Measurements from ENCODE around the gene FEN1. TPM values are rescaled to one million over a fixed set of nuclear protein-coding genes. Genes with fewer than 3 reads are reported as not detected.

Gene FEN1
- total RNA-seq, 3 donors from 2014 or later: 7.5 to 21.8 (median 8.1) TPM

GRCh38 chr11:61832754-61833153 is 40.0 kb downstream of the FEN1 start:
- no peak for TF ChIP-seq CTCF (IDR thresholded peaks at IDR 0.05)
- Histone ChIP-seq H3K9me3 (no peaks in the 10 kb centered on the region), H3K36me3 (ENCODE audit: low read depth) (no peaks in the 10 kb centered on the region), H3K4me3 (no peak overlapping the region), H3K4me1 (ENCODE audit: low read depth) (peaks cover 4% of the 10 kb centered on the region)
- intact Hi-C loops (cut with DNase I, micrococcal nuclease): no loop called here
- ATAC-seq: no peak
- DNase-seq: no peak

GRCh38 chr11:61833471-61833870 is 40.8 kb downstream of the FEN1 start:
- DNase-seq (no peak), ATAC-seq (no peak)
- intact Hi-C loops (cut with DNase I, micrococcal nuclease): no loop called here
- no peaks in the 10 kb centered on the region for H3K4me1 ChIP-seq (ENCODE audit: low read depth)
- H3K9me3 ChIP-seq: no peaks in the 10 kb centered on the region
- no peaks in the 10 kb centered on the region for H3K36me3 ChIP-seq (ENCODE audit: low read depth)
- no peak for TF ChIP-seq CTCF (IDR thresholded peaks at IDR 0.05)
- no peak overlapping the region for H3K4me3 ChIP-seq

GRCh38 chr11:61833926-61834277 is 41.2 kb downstream of the FEN1 start:
- intact Hi-C loops (cut with DNase I, micrococcal nuclease): no loop called here
- ATAC-seq (no peak), DNase-seq (no peak)
- no peak overlapping the region for H3K4me3 ChIP-seq
- no peak for TF ChIP-seq CTCF (IDR thresholded peaks at IDR 0.05)
- no peaks in the 10 kb centered on the region for H3K4me1 ChIP-seq (ENCODE audit: low read depth)
- no peaks in the 10 kb centered on the region for H3K36me3 ChIP-seq (ENCODE audit: low read depth)
- no peaks in the 10 kb centered on the region for H3K9me3 ChIP-seq

GRCh38 chr11:61834278-61835048 is 41.8 kb downstream of the FEN1 start:
- intact Hi-C loops (cut with DNase I, micrococcal nuclease): no loop called here
- no peaks in the 10 kb centered on the region for H3K9me3 ChIP-seq
- no peaks in the 10 kb centered on the region for H3K4me1 ChIP-seq (ENCODE audit: low read depth)
- no peaks in the 10 kb centered on the region for H3K36me3 ChIP-seq (ENCODE audit: low read depth)
- DNase-seq: no peak
- no peak overlapping the region for H3K4me3 ChIP-seq
- ATAC-seq: peak; percentile 60
- TF ChIP-seq CTCF (IDR thresholded peaks at IDR 0.05): no peak

- TF ChIP-seq CTCF (IDR thresholded peaks at IDR 0.05): no peak
- intact Hi-C loops (cut with DNase I, micrococcal nuclease): no loop called here
- H3K4me3 ChIP-seq: no peak overlapping the region
- H3K9me3 ChIP-seq: no peaks in the 10 kb centered on the region
- no peak for DNase-seq
- H3K4me1 ChIP-seq (ENCODE audit: low read depth): no peaks in the 10 kb centered on the region
- H3K36me3 ChIP-seq (ENCODE audit: low read depth): no peaks in the 10 kb centered on the region
- ATAC-seq: no peak
These were observed 43.5 kb downstream of the FEN1 start for GRCh38 chr11:61836193-61836592.

Data from mucosa of descending colon (tissue), 3 donors.